Osteoblast (primary cell): ENCODE results near the gene AGER. TPM values are rescaled to one million over a fixed set of nuclear protein-coding genes. Genes with fewer than 3 reads are reported as not detected.
A peak's percentile ranks its signal among the peaks of the same experiment; 100 is the strongest.

Experiments
- DNase-seq: peaks from one replicate; pipeline ENCODE4 v3.0.0; 2011; ENCODE audit warnings: low spot score, mixed read lengths; ENCODE audit not compliant: insufficient read length; ENCODE audit errors: missing footprints
- H2AFZ ChIP-seq: 2 replicates; pipeline ENCODE4 v1.6.0; 2011; ENCODE audit warnings: mild to moderate bottlenecking, low read length
- H3K27ac ChIP-seq: 2 replicates; pipeline ENCODE4 v1.5.1; 2011; ENCODE audit warnings: mild to moderate bottlenecking, low read depth, low read length, moderate library complexity
- H3K27me3 ChIP-seq: 2 replicates; pipeline ENCODE4 v1.6.0; 2012; ENCODE audit warnings: mild to moderate bottlenecking, control low read depth, inconsistent platforms, low read length, moderate library complexity; ENCODE audit not compliant: insufficient read depth
- H3K36me3 ChIP-seq: 2 replicates; pipeline ENCODE4 v1.5.1; 2011; ENCODE audit warnings: mild to moderate bottlenecking, low read length, control low read depth, moderate library complexity; ENCODE audit not compliant: insufficient read depth
- H3K4me1 ChIP-seq: 2 replicates; pipeline ENCODE4 v1.5.1; 2011; ENCODE audit warnings: mild to moderate bottlenecking, low read length, control low read depth, moderate library complexity; ENCODE audit not compliant: insufficient read depth
- H3K4me2 ChIP-seq: 2 replicates; pipeline ENCODE4 v1.6.0; 2011; ENCODE audit warnings: mild to moderate bottlenecking, low read length; ENCODE audit not compliant: insufficient read depth
- H3K4me3 ChIP-seq: fragments of 200-600 bp; sonication (generic); 3 replicates; pipeline ENCODE4 v1.5.1; 2012; ENCODE audit warnings: mild to moderate bottlenecking, low read length, inconsistent platforms; ENCODE audit not compliant: insufficient read depth
- H3K79me2 ChIP-seq: 2 replicates; pipeline ENCODE4 v1.6.0; 2012; ENCODE audit warnings: mild to moderate bottlenecking, low read length, control low read depth, inconsistent platforms; ENCODE audit not compliant: insufficient read depth
- H3K9me3 ChIP-seq: 2 replicates; pipeline ENCODE4 v1.5.1; 2011; ENCODE audit warnings: low read depth, low read length, control low read depth
- H4K20me1 ChIP-seq: 2 replicates; pipeline ENCODE4 v1.6.0; 2012; ENCODE audit warnings: mild to moderate bottlenecking, low read length, control low read depth; ENCODE audit not compliant: insufficient read depth
- total RNA-seq: library from RNA; depleted of rRNA; stranded (reverse); fragments of >200 nt; gene quantifications from 2 replicates; pipeline ENCODE4 v1.2.3, GENCODE V29; 2012
- TF ChIP-seq, protein P1 (sequence below): IDR thresholded peaks from 2 replicates; pipeline ENCODE4 v1.5.1; 2011; ENCODE audit warnings: mild to moderate bottlenecking, low read depth, low read length, moderate library complexity; ENCODE audit errors: extremely low read depth

AGER gene
- total RNA-seq, 1 donor = under 0.01 TPM

DNA sequence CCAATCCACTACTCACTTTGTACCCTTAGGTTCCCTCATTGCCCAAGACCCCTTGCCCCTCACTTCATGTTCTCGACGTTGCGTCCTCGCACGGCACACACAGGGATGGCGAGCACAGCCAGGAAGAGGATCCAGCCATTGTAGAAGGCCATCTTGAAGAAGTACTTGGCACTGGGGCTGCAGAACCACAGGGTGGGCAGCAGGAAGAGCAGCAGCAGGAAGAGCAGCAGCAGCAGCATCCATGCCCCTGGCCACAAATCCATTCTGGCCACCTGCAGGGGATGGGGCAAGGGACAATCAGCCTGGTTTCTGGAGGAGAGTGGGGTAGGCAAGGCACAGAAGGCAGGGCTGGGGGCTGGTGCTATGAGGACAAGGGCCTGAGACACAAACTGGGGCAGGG is 12.8 kb downstream of the AGER start:
- Histone ChIP-seq H3K4me1 (peaks cover 18% of the 10 kb centered on the region), H3K79me2 (peaks cover 40% of the 10 kb centered on the region), H3K36me3 (peaks cover 30% of the 10 kb centered on the region), H2AFZ (no peak overlapping the region), H3K4me2 (no peak overlapping the region), H3K27me3 (no peaks in the 10 kb centered on the region), H3K9me3 (no peaks in the 10 kb centered on the region), H4K20me1 (peaks cover 2% of the 10 kb centered on the region), H3K4me3 (no peak overlapping the region), H3K27ac (no peak overlapping the region)
- no peak for DNase-seq
- TF ChIP-seq, protein P1, sequence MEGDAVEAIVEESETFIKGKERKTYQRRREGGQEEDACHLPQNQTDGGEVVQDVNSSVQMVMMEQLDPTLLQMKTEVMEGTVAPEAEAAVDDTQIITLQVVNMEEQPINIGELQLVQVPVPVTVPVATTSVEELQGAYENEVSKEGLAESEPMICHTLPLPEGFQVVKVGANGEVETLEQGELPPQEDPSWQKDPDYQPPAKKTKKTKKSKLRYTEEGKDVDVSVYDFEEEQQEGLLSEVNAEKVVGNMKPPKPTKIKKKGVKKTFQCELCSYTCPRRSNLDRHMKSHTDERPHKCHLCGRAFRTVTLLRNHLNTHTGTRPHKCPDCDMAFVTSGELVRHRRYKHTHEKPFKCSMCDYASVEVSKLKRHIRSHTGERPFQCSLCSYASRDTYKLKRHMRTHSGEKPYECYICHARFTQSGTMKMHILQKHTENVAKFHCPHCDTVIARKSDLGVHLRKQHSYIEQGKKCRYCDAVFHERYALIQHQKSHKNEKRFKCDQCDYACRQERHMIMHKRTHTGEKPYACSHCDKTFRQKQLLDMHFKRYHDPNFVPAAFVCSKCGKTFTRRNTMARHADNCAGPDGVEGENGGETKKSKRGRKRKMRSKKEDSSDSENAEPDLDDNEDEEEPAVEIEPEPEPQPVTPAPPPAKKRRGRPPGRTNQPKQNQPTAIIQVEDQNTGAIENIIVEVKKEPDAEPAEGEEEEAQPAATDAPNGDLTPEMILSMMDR = no peak

DNA sequence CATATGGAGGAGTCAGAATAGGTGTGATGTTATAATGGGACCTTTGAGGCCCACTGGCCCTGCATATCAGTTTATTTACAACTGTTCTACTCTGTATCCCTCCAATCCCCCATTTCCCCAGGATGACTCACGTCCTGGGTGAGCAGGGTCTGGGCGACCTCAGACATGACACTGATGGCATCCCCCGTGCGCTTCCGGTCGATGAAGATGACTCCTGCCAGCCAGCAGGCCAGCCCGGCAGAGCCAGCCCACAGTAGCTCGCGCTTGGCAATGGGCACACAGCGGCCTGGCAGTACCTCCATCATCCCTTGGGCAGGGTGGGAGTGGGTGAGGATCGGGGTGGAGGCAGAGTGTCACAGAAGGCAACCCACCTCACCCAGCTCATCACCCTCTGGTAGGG is 13.8 kb downstream of the AGER start:
- Histone ChIP-seq H3K4me2 (no peak overlapping the region), H2AFZ (no peak overlapping the region), H3K4me1 (peaks cover 15% of the 10 kb centered on the region), H3K27ac (no peak overlapping the region), H3K9me3 (no peaks in the 10 kb centered on the region), H3K36me3 (peaks cover 36% of the 10 kb centered on the region), H3K79me2 (peaks cover 34% of the 10 kb centered on the region), H3K4me3 (no peak overlapping the region), H3K27me3 (no peaks in the 10 kb centered on the region), H4K20me1 (peaks cover 2% of the 10 kb centered on the region)
- TF ChIP-seq, protein P1 = no peak
- DNase-seq = peak; percentile 77

DNA sequence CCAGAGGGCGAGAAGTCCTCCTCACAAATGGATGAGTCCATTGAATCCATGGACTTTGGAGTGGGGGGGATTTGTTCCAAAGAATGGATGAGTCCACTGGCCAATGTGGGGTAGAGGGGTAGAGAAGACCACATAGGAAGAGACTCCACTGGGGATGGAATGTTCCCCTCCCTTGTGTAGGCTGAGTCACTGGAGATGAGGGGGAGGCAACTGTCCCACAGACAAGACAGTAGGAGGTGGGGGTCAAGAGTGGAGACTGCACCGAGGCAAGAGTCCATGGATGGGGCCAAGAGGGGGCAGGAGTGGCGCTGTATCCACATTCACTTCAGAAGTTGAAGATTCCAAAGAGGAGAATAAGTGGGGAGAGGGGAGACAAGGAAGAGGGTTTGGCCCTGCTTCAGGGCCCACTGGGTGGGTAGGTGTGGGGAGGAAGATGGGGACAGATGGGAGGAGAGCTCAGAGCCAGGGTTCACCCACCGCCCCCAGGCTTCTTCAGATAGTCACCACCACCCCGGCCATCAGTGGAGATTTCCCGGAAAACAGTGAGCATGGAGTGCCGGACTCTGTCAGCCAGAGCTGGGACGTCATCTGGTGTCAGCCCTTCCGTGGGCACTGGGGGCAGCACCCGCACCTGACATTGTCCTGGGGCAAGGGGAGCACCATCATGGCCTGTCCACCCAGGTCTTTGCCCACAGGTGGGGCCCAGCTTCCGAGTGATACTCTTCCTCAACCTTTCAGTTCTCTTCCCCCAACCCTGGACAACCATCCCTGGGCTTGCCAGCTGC is 15.1 kb downstream of the AGER start:
- Histone ChIP-seq H3K36me3 (peaks cover 36% of the 10 kb centered on the region), H3K27me3 (no peaks in the 10 kb centered on the region), H2AFZ (no peak overlapping the region), H3K27ac (no peak overlapping the region), H3K4me2 (no peak overlapping the region), H4K20me1 (peaks cover 2% of the 10 kb centered on the region), H3K9me3 (no peaks in the 10 kb centered on the region), H3K79me2 (peaks cover 21% of the 10 kb centered on the region), H3K4me3 (no peak overlapping the region), H3K4me1 (peaks cover 6% of the 10 kb centered on the region)
- DNase-seq = peak; percentile 88
- TF ChIP-seq, protein P1 = no peak

DNA sequence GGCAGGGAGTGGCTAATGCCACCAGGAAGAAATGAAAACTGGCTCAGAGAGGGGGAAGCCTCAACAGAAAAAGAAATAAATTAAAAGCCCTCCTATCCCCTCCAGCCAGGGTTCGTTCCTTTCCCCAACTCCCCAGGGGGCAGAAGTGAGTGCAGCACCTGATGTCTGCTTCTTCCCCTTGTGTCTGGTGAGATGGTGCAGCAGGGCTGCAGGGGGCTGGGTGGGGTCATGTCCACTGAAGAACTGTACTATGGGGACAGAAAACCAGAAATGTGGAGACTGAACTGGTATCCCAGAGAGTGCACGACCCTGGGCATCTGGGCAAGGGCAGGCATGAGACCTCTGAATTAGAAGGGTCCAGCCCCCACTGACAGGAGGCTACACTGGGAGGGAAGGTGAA is 15.7 kb downstream of the AGER start:
- no peaks in the 10 kb centered on the region for H3K27me3 ChIP-seq
- TF ChIP-seq, protein P1 = no peak
- H3K4me1 ChIP-seq = peaks cover 6% of the 10 kb centered on the region
- no peak overlapping the region for H3K27ac ChIP-seq
- peaks cover 14% of the 10 kb centered on the region for H3K79me2 ChIP-seq
- no peak overlapping the region for H3K4me3 ChIP-seq
- H3K36me3 ChIP-seq = peaks cover 36% of the 10 kb centered on the region
- no peaks in the 10 kb centered on the region for H3K9me3 ChIP-seq
- H4K20me1 ChIP-seq = peaks cover 2% of the 10 kb centered on the region
- DNase-seq = no peak
- H2AFZ ChIP-seq = no peak overlapping the region
- H3K4me2 ChIP-seq = no peak overlapping the region
